ENCODE measurements around the gene GPR35. TPM values are rescaled to one million over a fixed set of nuclear protein-coding genes. Genes with fewer than 3 reads are reported as not detected.
A peak's percentile ranks its signal among the peaks of the same experiment; 100 is the strongest.

The GPR35 gene
- polyA plus RNA-seq, 1 donor (not counting 4 experiments of a cell fraction or from before 2014, with no cell fraction given), result 0.04 TPM

DNA sequence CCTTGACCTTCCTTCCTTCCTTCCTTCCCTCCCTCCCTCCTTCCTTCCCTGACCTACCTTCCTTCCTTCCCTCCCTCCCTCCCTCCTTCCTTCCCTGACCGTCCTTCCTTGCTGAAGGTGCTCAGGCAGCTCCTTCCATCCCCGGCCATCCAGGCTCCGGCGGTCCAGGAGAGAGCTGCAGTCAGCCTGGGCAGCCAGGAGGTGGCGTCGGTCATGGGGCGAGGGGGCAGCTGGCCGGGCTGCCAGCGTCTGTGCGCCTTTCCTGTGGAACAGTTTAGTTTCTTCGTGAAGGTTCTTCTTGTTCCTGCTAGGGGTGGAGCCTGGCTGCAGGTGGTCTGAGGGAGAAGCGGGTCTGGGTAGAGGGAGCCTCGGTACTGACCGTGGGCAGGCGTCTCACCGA is 15.7 kb downstream of the GPR35 start:
- no peak overlapping the region for H3K9ac ChIP-seq (ENCODE audit: control insufficient read depth, extremely low read depth, insufficient read depth, low read length)
- no peaks in the 10 kb centered on the region for H3K79me2 ChIP-seq (ENCODE audit: control insufficient read depth, insufficient read depth, low read length)
- FAIRE-seq (no peak), DNase-seq (ENCODE audit: low read depth, low spot score) (no peak)
- H3K36me3 ChIP-seq (ENCODE audit: control insufficient read depth in 2 of 2, extremely low read depth in 1 of 2, insufficient read depth in 2 of 2, low read length in 2 of 2), result no peaks in the 10 kb centered on the region
- H3K27ac ChIP-seq (ENCODE audit: control insufficient read depth, insufficient read depth, low read length), result no peak overlapping the region
- no peak overlapping the region for H3K4me2 ChIP-seq (ENCODE audit: control insufficient read depth, extremely low read depth, insufficient read depth, low read depth, low read length)
- dilution Hi-C loops (cut with MboI; ENCODE audit: extremely low pct_ligation_motif_present, low sequenced_read_pairs), result no loop called here
- peak in 2 of 3 experiments; percentile 49 to 57 for TF ChIP-seq CTCF (optimal IDR thresholded peaks at IDR 0.05 in 1 of 3, IDR thresholded peaks at IDR 0.05 in 1 of 3, conservative IDR thresholded peaks at IDR 0.05 in 1 of 3; ENCODE audit: extremely low read depth in 1 of 3, insufficient read depth in 2 of 3, low read length in 3 of 3)
- TF ChIP-seq EZH2 (IDR thresholded peaks at IDR 0.05; ENCODE audit: low read length), result no peak
- no peak overlapping the region for H2AFZ ChIP-seq (ENCODE audit: control insufficient read depth, low read length)
- no peaks in the 10 kb centered on the region for H3K9me1 ChIP-seq (ENCODE audit: control insufficient read depth, extremely low read depth, insufficient read depth, low read length)
- H3K4me3 ChIP-seq (ENCODE audit: control insufficient read depth in 2 of 3, extremely low read depth in 1 of 3, insufficient read depth in 2 of 3, low read depth in 1 of 3, low read length in 3 of 3), result no peak overlapping the region
- no peaks in the 10 kb centered on the region for H3K9me3 ChIP-seq (ENCODE audit: control insufficient read depth, low read depth, low read length)
- H3K27me3 ChIP-seq (ENCODE audit: control insufficient read depth, extremely low read depth, insufficient read depth, low read length), result peaks cover 14% of the 10 kb centered on the region
- no peaks in the 10 kb centered on the region for H3K4me1 ChIP-seq (ENCODE audit: control insufficient read depth, extremely low read depth, insufficient read depth, low read length)
- H4K20me1 ChIP-seq (ENCODE audit: control insufficient read depth, extremely low read depth, insufficient read depth, low read length), result no peaks in the 10 kb centered on the region

DNA sequence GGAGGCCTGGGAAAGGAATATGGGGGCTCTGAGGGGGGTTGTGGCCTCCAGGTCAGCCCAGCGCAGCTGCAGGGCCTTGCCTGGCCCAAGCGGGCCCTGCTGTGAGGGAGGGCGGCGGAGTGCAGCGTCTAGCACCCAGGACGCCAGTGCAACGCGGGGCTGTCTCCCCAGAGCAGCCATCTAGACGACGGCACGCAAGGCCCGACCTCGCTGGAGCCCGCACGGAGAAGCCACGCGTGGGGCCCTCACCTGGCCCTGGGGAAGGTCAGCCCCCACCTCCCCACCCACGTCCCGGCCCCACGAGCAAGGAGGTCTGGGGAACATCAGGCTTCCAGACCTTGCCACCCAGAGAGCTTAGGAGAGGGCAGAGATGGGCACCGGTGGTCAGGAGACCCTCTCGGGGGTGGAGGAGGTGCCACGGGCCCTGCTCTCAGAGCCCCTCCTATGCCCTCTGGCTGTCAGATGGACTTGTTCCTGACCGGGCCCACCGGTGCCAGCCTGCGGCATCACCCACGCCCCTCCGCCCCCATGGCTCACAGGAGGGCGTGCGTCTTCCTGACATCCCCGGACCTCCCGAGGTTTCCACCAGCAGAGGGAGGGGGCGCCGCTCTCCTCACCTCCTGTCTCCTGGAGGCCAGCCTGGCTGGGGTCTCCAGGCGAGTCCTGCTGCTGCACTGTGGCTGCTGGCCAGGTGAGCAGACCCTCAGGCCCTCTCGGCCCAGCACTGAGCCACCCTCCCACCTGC is 17.0 kb downstream of the GPR35 start:
- Histone ChIP-seq H3K4me2 (ENCODE audit: control insufficient read depth, extremely low read depth, insufficient read depth, low read depth, low read length) (no peak overlapping the region), H3K4me3 (ENCODE audit: control insufficient read depth in 2 of 3, extremely low read depth in 1 of 3, insufficient read depth in 2 of 3, low read depth in 1 of 3, low read length in 3 of 3) (no peak overlapping the region), H4K20me1 (ENCODE audit: control insufficient read depth, extremely low read depth, insufficient read depth, low read length) (no peaks in the 10 kb centered on the region), H3K9ac (ENCODE audit: control insufficient read depth, extremely low read depth, insufficient read depth, low read length) (no peak overlapping the region), H3K9me3 (ENCODE audit: control insufficient read depth, low read depth, low read length) (no peaks in the 10 kb centered on the region), H2AFZ (ENCODE audit: control insufficient read depth, low read length) (no peak overlapping the region), H3K79me2 (ENCODE audit: control insufficient read depth, insufficient read depth, low read length) (no peaks in the 10 kb centered on the region), H3K36me3 (ENCODE audit: control insufficient read depth in 2 of 2, extremely low read depth in 1 of 2, insufficient read depth in 2 of 2, low read length in 2 of 2) (no peaks in the 10 kb centered on the region), H3K27ac (ENCODE audit: control insufficient read depth, insufficient read depth, low read length) (no peak overlapping the region), H3K27me3 (ENCODE audit: control insufficient read depth, extremely low read depth, insufficient read depth, low read length) (peaks cover 15% of the 10 kb centered on the region), H3K9me1 (ENCODE audit: control insufficient read depth, extremely low read depth, insufficient read depth, low read length) (no peaks in the 10 kb centered on the region), H3K4me1 (ENCODE audit: control insufficient read depth, extremely low read depth, insufficient read depth, low read length) (no peaks in the 10 kb centered on the region)
- FAIRE-seq, result no peak
- no peak for DNase-seq (ENCODE audit: low read depth, low spot score)
- no peak for TF ChIP-seq EZH2 (IDR thresholded peaks at IDR 0.05; ENCODE audit: low read length)
- TF ChIP-seq CTCF (optimal IDR thresholded peaks at IDR 0.05 in 1 of 3, IDR thresholded peaks at IDR 0.05 in 1 of 3, conservative IDR thresholded peaks at IDR 0.05 in 1 of 3; ENCODE audit: extremely low read depth in 1 of 3, insufficient read depth in 2 of 3, low read length in 3 of 3), result no peak
- dilution Hi-C loops (cut with MboI; ENCODE audit: extremely low pct_ligation_motif_present, low sequenced_read_pairs), result no loop called here
